Mesenchymal stem cell (in vitro differentiated cells and primary cell): ENCODE results near the gene BTBD6.
A peak's percentile ranks its signal among the peaks of the same experiment; 100 is the strongest.

Experiments used
- DNase-seq: peaks from one replicate; pipeline ENCODE4 v3.0.0-alpha.2; 2013
- H2AFZ ChIP-seq: one replicate; pipeline ENCODE4 v1.6.1; 2013; ENCODE audit warnings: low read depth, mild to moderate bottlenecking, control low read depth, inconsistent platforms, low read length, moderate library complexity
- H2AK5ac ChIP-seq: 2 replicates; pipeline ENCODE4 v1.6.1; 2013; ENCODE audit warnings: low read length, moderate library complexity, mild to moderate bottlenecking, inconsistent platforms; ENCODE audit not compliant: severe bottlenecking
- H2BK120ac ChIP-seq: one replicate; pipeline ENCODE4 v1.6.1; 2013; ENCODE audit warnings: low read depth, mild to moderate bottlenecking, inconsistent platforms, low read length, moderate library complexity
- H2BK12ac ChIP-seq, 2 experiments: one replicate each; pipeline ENCODE4 v1.6.1; 2013; ENCODE audit warnings: inconsistent platforms in 2 of 2, low read length in 2 of 2, mild to moderate bottlenecking in 2 of 2, moderate library complexity in 2 of 2, control low read depth in 1 of 2
- H2BK15ac ChIP-seq: one replicate; pipeline ENCODE4 v1.6.1; 2013; ENCODE audit warnings: mild to moderate bottlenecking, low read depth, inconsistent platforms; ENCODE audit not compliant: poor library complexity, severe bottlenecking
- H2BK5ac ChIP-seq: 2 replicates; pipeline ENCODE4 v1.6.1; 2013; ENCODE audit warnings: low read depth, mild to moderate bottlenecking, low read length, control low read depth, inconsistent platforms; ENCODE audit not compliant: poor library complexity, severe bottlenecking
- H3K14ac ChIP-seq, 2 experiments: one replicate each; pipeline ENCODE4 v1.6.1; 2013; ENCODE audit warnings: inconsistent platforms in 2 of 2, low read length in 2 of 2, control low read depth in 1 of 2, mild to moderate bottlenecking in 1 of 2, moderate library complexity in 1 of 2
- H3K18ac ChIP-seq, 2 experiments: one replicate each; pipeline ENCODE4 v1.6.1; 2013; ENCODE audit warnings: inconsistent platforms in 2 of 2, low read length in 2 of 2, control low read depth in 1 of 2, low read depth in 1 of 2, mild to moderate bottlenecking in 1 of 2
- H3K23ac ChIP-seq, 2 experiments: one replicate each; pipeline ENCODE4 v1.6.1; 2013; ENCODE audit warnings: inconsistent platforms in 2 of 2, low read length in 2 of 2, mild to moderate bottlenecking in 2 of 2, moderate library complexity in 2 of 2, control low read depth in 1 of 2
- H3K27ac ChIP-seq: 2 replicates; pipeline ENCODE4 v1.5.1; 2013; ENCODE audit warnings: mild to moderate bottlenecking, moderate library complexity, low read length, control low read depth, inconsistent platforms; ENCODE audit not compliant: poor library complexity, severe bottlenecking
- H3K27me3 ChIP-seq, 2 experiments: 2 replicates each; pipeline versions ENCODE4 v1.6.1 to v1.7.0; 2013; ENCODE audit warnings: low read length in 2 of 2, mild to moderate bottlenecking in 2 of 2, moderate library complexity in 2 of 2, control low read depth in 1 of 2, inconsistent platforms in 1 of 2; ENCODE audit not compliant: control insufficient read depth in 1 of 2, insufficient read depth in 1 of 2
- H3K36me3 ChIP-seq, 2 experiments: 2 replicates each; pipeline versions ENCODE4 v1.6.1 to v1.7.0; 2013; ENCODE audit warnings: low read length in 2 of 2, control low read depth in 1 of 2, inconsistent platforms in 1 of 2, low read depth in 1 of 2, mild to moderate bottlenecking in 1 of 2; ENCODE audit not compliant: insufficient read depth in 2 of 2, control insufficient read depth in 1 of 2
- H3K4ac ChIP-seq, 2 experiments: one replicate each; pipeline ENCODE4 v1.6.1; 2013; ENCODE audit warnings: inconsistent platforms in 2 of 2, low read length in 2 of 2, mild to moderate bottlenecking in 2 of 2, moderate library complexity in 2 of 2, control low read depth in 1 of 2, low read depth in 1 of 2
- H3K4me1 ChIP-seq: 2 replicates; pipeline ENCODE4 v1.6.1; 2013; ENCODE audit warnings: low read depth, low read length, control low read depth; ENCODE audit not compliant: control insufficient read depth, insufficient read depth
- H3K4me2 ChIP-seq: 2 replicates; pipeline ENCODE4 v1.6.1; 2013; ENCODE audit warnings: low read length, mild to moderate bottlenecking, inconsistent platforms; ENCODE audit not compliant: poor library complexity, severe bottlenecking
- H3K4me3 ChIP-seq, 2 experiments: 2 replicates each; pipeline versions ENCODE4 v1.5.1 to v1.7.0; 2013; ENCODE audit warnings: low read length in 2 of 2, mild to moderate bottlenecking in 2 of 2, control low read depth in 1 of 2, low read depth in 1 of 2; ENCODE audit not compliant: insufficient read depth in 1 of 2
- H3K79me1 ChIP-seq: replicated peaks from 2 replicates; pipeline ENCODE4 v1.6.1; 2013; ENCODE audit warnings: mild to moderate bottlenecking, control low read depth, low read length, inconsistent platforms; ENCODE audit not compliant: poor library complexity, severe bottlenecking
- H3K9ac ChIP-seq: 2 replicates; pipeline ENCODE4 v1.7.0; 2013; ENCODE audit warnings: mild to moderate bottlenecking, low read length, moderate library complexity
- H3K9me3 ChIP-seq: 2 replicates; pipeline ENCODE4 v1.7.0; 2013; ENCODE audit warnings: mild to moderate bottlenecking, low read length; ENCODE audit not compliant: control insufficient read depth
- H4K8ac ChIP-seq: one replicate; pipeline ENCODE4 v1.6.1; 2013; ENCODE audit warnings: inconsistent platforms, mild to moderate bottlenecking, low read length, moderate library complexity
- H4K91ac ChIP-seq: one replicate; pipeline ENCODE4 v1.6.1; 2013; ENCODE audit warnings: mild to moderate bottlenecking, low read length, inconsistent platforms
- WGBS: methylation state at CpG from one replicate; pipeline ENCODE4 v1.1.7; 2013; ENCODE audit warnings: mixed read lengths; 5-methylcytosine and 5-hydroxymethylcytosine counted together

The BTBD6 gene

GRCh38 chr14:105219043-105219612 is 29.2 kb upstream of the BTBD6 start:
- WGBS, result 97% methylated on average over 29 of the region's 29 CpGs
- no peak overlapping the region for H2BK12ac ChIP-seq

GRCh38 chr14:105219753-105220152 is 28.6 kb upstream of the BTBD6 start:
- peaks cover 28% of the 10 kb centered on the region for H3K4me1 ChIP-seq
- no peak overlapping the region for H2BK15ac ChIP-seq
- H2BK5ac ChIP-seq, result no peak overlapping the region
- 95% methylated on average over 17 of the region's 17 CpGs for WGBS
- H3K4me2 ChIP-seq, result no peak overlapping the region
- no peak overlapping the region for H2BK12ac ChIP-seq
- H2BK120ac ChIP-seq, result no peak overlapping the region
- peaks cover 4% of the 10 kb centered on the region for H3K79me1 ChIP-seq
- no peak overlapping the region for H3K9ac ChIP-seq
- H3K23ac ChIP-seq, result no peak overlapping the region
- H3K9me3 ChIP-seq, result no peaks in the 10 kb centered on the region
- peaks cover 55 to 73% of the 10 kb centered on the region in 2 experiments for H3K36me3 ChIP-seq
- no peak overlapping the region for H3K18ac ChIP-seq
- no peak overlapping the region for H3K27ac ChIP-seq
- no peak for DNase-seq
- no peaks in the 10 kb centered on the region for H3K27me3 ChIP-seq
- H3K4ac ChIP-seq, result no peak overlapping the region
- H4K91ac ChIP-seq, result no peak overlapping the region
- no peak overlapping the region for H3K14ac ChIP-seq
- H3K4me3 ChIP-seq, result no peak overlapping the region
- no peak overlapping the region for H4K8ac ChIP-seq
- H2AK5ac ChIP-seq, result no peak overlapping the region
- H2AFZ ChIP-seq, result no peak overlapping the region

More at GRCh38 chr14:105219043-105219612, 29.2 kb upstream of the BTBD6 start:
- Histone ChIP-seq H3K27ac (no peak overlapping the region), H3K9ac (no peak overlapping the region), H3K4me1 (peaks cover 30% of the 10 kb centered on the region), H3K14ac (no peak overlapping the region), H2AFZ (no peak overlapping the region), H2BK5ac (no peak overlapping the region), H2BK120ac (no peak overlapping the region), H3K18ac (no peak overlapping the region), H3K23ac (no peak overlapping the region), H3K27me3 (no peaks in the 10 kb centered on the region), H2AK5ac (no peak overlapping the region), H3K36me3 (peaks cover 61 to 68% of the 10 kb centered on the region in 2 experiments), H3K9me3 (no peaks in the 10 kb centered on the region), H3K79me1 (peaks cover 6% of the 10 kb centered on the region), H4K8ac (no peak overlapping the region), H3K4me2 (no peak overlapping the region), H3K4me3 (no peak overlapping the region), H4K91ac (no peak overlapping the region), H3K4ac (no peak overlapping the region), H2BK15ac (no peak overlapping the region)
- no peak for DNase-seq

DNA sequence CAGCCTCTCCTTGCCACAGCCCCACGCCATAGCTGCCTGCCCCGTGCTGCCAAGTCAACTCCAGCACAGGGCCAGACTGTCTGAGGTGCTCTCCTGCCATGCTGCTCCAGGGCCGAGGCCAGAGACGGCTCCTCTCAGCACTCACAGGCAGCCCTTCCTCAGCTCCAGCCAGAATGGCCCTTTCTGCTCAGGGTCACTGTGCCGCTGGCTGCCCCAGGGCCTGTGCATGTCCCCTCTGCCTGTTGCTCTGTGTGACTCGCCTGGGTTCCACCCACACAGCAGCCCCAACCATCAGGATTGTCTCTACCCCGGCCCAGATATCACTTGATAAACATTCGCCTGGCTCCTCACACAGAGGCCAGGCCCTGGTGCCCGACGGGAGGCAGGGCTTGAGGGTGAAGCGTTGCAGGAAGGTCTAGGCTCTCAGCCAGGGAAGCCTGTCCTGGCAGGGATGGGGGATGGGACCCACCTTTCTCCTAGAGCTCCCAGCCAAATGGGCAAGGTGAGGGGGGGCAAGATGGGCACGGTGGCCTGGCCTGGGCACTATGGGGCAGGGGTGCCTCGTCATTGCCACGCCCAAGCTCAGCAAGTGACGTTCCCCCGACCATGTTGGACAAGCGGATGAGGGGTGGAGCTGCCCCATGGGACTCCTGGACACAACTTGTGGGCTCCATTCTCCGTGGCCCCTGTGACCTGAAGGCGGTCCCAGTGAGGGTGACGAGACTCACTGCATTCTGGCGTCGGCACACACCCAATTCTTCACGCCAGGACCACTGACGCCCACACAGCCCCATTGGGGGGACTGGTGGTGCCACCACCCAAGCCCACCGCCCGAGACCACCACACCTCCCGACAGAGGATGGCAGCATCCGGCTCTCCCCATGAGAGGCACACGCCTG is 27.4 kb upstream of the BTBD6 start:
- H4K91ac ChIP-seq, result peak overlapping the region; percentile 31
- H2BK15ac ChIP-seq, result no peak overlapping the region
- WGBS, result 96% methylated on average over 28 of the region's 29 CpGs

DNA sequence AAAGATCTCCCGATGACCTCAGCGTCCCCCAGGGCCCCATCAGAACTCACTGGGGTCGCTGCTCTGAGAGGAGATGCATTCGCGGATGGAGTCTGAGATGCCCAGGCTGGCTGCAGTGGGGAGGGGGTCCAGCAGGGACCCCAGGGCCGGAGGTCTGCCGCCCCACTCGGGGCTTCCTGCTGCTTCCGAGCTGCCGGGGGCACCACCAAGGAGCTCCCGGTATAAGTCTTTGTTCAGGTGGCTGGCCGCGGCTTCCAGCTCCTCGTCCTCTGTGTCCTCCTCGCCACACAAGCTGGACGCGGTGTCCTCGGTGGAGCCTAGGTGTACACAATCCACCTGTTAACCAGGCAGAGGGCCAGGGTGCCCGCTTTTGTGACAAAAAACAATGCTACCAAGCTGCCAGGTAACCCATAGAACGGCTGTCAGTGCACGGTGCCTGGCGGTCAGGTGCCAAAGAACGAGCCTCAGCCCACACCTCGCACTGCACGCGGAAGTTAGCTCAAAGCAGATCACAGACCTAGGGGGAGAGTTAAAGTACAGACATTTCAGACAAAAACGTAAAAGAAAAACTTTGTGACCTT is 26.6 kb upstream of the BTBD6 start:
- H4K91ac ChIP-seq, result no peak overlapping the region
- no peak overlapping the region for H2BK5ac ChIP-seq
- no peak overlapping the region for H2BK120ac ChIP-seq
- H3K4me3 ChIP-seq, result no peak overlapping the region
- H3K4me2 ChIP-seq, result no peak overlapping the region
- H2BK15ac ChIP-seq, result no peak overlapping the region
- H3K4ac ChIP-seq, result no peak overlapping the region
- H3K27ac ChIP-seq, result no peak overlapping the region
- H3K9ac ChIP-seq, result no peak overlapping the region
- no peak overlapping the region for H2AK5ac ChIP-seq
- no peak for DNase-seq
- no peaks in the 10 kb centered on the region for H3K9me3 ChIP-seq
- H3K79me1 ChIP-seq, result peaks cover 4% of the 10 kb centered on the region
- WGBS, result 95% methylated on average over 27 of the region's 27 CpGs
- H3K14ac ChIP-seq, result no peak overlapping the region
- H2BK12ac ChIP-seq, result no peak overlapping the region
- H3K4me1 ChIP-seq, result peaks cover 13% of the 10 kb centered on the region
- H3K23ac ChIP-seq, result no peak overlapping the region
- H3K36me3 ChIP-seq, result peaks cover 59 to 76% of the 10 kb centered on the region in 2 experiments
- no peak overlapping the region for H3K18ac ChIP-seq
- no peak overlapping the region for H4K8ac ChIP-seq
- no peak overlapping the region for H2AFZ ChIP-seq
- H3K27me3 ChIP-seq, result no peaks in the 10 kb centered on the region

More for the DNA sequence above, 27.4 kb upstream of the BTBD6 start:
- Histone ChIP-seq H3K4me2 (no peak overlapping the region), H3K27ac (no peak overlapping the region), H2BK12ac (peak overlapping the region in 1 of 2 experiments; percentile 14), H3K4me1 (peaks cover 20% of the 10 kb centered on the region), H3K27me3 (no peaks in the 10 kb centered on the region), H3K4me3 (no peak overlapping the region), H2BK120ac (no peak overlapping the region), H3K9me3 (no peaks in the 10 kb centered on the region), H2AK5ac (no peak overlapping the region), H3K36me3 (peaks cover 55 to 75% of the 10 kb centered on the region in 2 experiments), H3K23ac (no peak overlapping the region), H3K14ac (peak overlapping the region in 1 of 2 experiments; percentile 13), H3K79me1 (peaks cover 4% of the 10 kb centered on the region), H3K9ac (no peak overlapping the region), H3K4ac (no peak overlapping the region), H2AFZ (no peak overlapping the region), H3K18ac (no peak overlapping the region), H2BK5ac (no peak overlapping the region), H4K8ac (no peak overlapping the region)
- no peak for DNase-seq
